ENCODE measurements around the gene SLC8A1. TPM values are rescaled to one million over a fixed set of nuclear protein-coding genes. Genes with fewer than 3 reads are reported as not detected.

Gene SLC8A1
- total RNA-seq, 2 experiments from 2014 or later, result 1.9 to 2.3 TPM

DNA sequence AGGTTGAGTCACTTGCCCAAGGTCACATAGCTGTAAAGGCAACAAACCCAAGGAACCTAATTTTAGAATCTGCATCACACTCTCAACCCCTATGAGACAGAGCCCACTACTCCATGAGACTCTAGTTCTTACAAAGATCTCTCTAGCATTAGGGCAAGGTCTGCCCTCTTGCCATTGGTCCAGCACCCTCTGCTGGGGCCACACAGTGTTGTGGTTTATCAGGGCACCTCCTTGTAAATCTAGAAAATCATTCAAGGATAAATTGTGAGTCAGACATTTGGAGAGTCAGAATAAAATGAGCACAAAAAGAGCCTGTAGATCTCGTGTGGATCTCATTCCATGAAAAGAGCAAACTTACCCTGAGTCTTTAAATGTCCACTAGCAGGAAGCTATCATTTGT, 91.2 kb downstream of the SLC8A1 start:
- H3K9me3 Mint-ChIP-seq (ENCODE audit: low read depth), result no peaks in the 10 kb centered on the region
- H3K27me3 Mint-ChIP-seq, result peaks cover 3% of the 10 kb centered on the region
- no peak overlapping the region for H3K27ac Mint-ChIP-seq
- POLR2A ChIA-PET, result no interaction called here
- no peak for ATAC-seq
- H3K4me1 Mint-ChIP-seq, result peaks cover 7% of the 10 kb centered on the region
- no peak overlapping the region for H3K4me3 Mint-ChIP-seq
- CTCF ChIA-PET, result no interaction called here
- H3K36me3 Mint-ChIP-seq (ENCODE audit: low read depth), result no peaks in the 10 kb centered on the region
- intact Hi-C loops (cut with DNase I, micrococcal nuclease), result no loop called here
- DNase-seq, result no peak

DNA sequence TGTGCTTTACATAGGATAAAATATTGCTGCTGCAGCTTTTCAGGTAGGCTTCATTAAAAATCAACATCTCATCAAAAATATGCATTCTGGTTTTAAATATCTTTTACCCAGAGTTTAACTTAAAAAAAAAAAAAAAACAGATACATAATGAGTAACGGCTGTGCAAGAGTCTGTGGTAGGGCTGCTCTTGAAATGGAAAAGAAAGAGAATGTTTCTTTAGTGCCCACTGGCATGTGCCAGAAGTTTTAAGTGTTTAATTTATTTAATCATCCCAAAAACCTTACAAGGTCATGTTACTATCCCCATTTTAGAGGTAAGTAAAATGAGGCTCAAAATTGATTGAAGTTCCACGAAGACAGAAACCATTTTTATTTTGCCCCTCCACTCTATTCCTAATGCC, 92.1 kb downstream of the SLC8A1 start:
- ATAC-seq (no peak), DNase-seq (no peak)
- H3K9me3 Mint-ChIP-seq (ENCODE audit: low read depth), result no peaks in the 10 kb centered on the region
- H3K4me1 Mint-ChIP-seq, result peaks cover 5% of the 10 kb centered on the region
- intact Hi-C loops (cut with DNase I, micrococcal nuclease), result no loop called here
- no peak overlapping the region for H3K4me3 Mint-ChIP-seq
- POLR2A ChIA-PET, result no interaction called here
- no peaks in the 10 kb centered on the region for H3K36me3 Mint-ChIP-seq (ENCODE audit: low read depth)
- H3K27ac Mint-ChIP-seq, result no peak overlapping the region
- peaks cover 3% of the 10 kb centered on the region for H3K27me3 Mint-ChIP-seq
- CTCF ChIA-PET, result no interaction called here

- ChIA-PET CTCF (interaction anchor here (0.5 kb wide), 1 partner anchor 443 kb away, joined by 3 read pairs; no protein-coding TSS in a partner anchor), POLR2A (no interaction called here)
- Mint-ChIP-seq H3K27ac (no peak overlapping the region), H3K27me3 (peaks cover 3% of the 10 kb centered on the region), H3K4me1 (peaks cover 3% of the 10 kb centered on the region), H3K9me3 (ENCODE audit: low read depth) (no peaks in the 10 kb centered on the region), H3K4me3 (no peak overlapping the region), H3K36me3 (ENCODE audit: low read depth) (no peaks in the 10 kb centered on the region)
- intact Hi-C loops (cut with DNase I, micrococcal nuclease), result no loop called here
- DNase-seq, result no peak
- ATAC-seq, result no peak
Measured at GRCh38 chr2:40358783-40359182, 93.1 kb downstream of the SLC8A1 start.

- Mint-ChIP-seq H3K27ac (no peak overlapping the region), H3K9me3 (ENCODE audit: low read depth) (no peaks in the 10 kb centered on the region), H3K36me3 (ENCODE audit: low read depth) (no peaks in the 10 kb centered on the region), H3K4me1 (peaks cover 3% of the 10 kb centered on the region), H3K4me3 (no peak overlapping the region), H3K27me3 (peaks cover 3% of the 10 kb centered on the region)
- intact Hi-C loops (cut with DNase I, micrococcal nuclease), result no loop called here
- DNase-seq (no peak), ATAC-seq (no peak)
- CTCF ChIA-PET, result interaction anchor here (0.7 kb wide), 1 partner anchor 17 kb away, joined by 3 read pairs; no protein-coding TSS in a partner anchor
- POLR2A ChIA-PET, result interaction anchor here (0.6 kb wide), 1 partner anchor 11 kb away, joined by 3 read pairs; no protein-coding TSS in a partner anchor
Measured at GRCh38 chr2:40357667-40358066, 94.2 kb downstream of the SLC8A1 start.

- ChIA-PET POLR2A (no interaction called here), CTCF (no interaction called here)
- intact Hi-C loops (cut with DNase I, micrococcal nuclease), result no loop called here
- H3K27me3 Mint-ChIP-seq, result peaks cover 3% of the 10 kb centered on the region
- no peaks in the 10 kb centered on the region for H3K36me3 Mint-ChIP-seq (ENCODE audit: low read depth)
- H3K27ac Mint-ChIP-seq, result no peak overlapping the region
- ATAC-seq (no peak), DNase-seq (no peak)
- no peaks in the 10 kb centered on the region for H3K9me3 Mint-ChIP-seq (ENCODE audit: low read depth)
- no peak overlapping the region for H3K4me3 Mint-ChIP-seq
- H3K4me1 Mint-ChIP-seq, result peaks cover 3% of the 10 kb centered on the region
Measured at GRCh38 chr2:40355451-40355850, 96.4 kb downstream of the SLC8A1 start.

GRCh38 chr2:40353231-40353630, 98.7 kb downstream of the SLC8A1 start:
- CTCF ChIA-PET, result interaction anchor here (1.1 kb wide), 1 partner anchor 10 kb away, joined by 4 read pairs; no protein-coding TSS in a partner anchor
- H3K27me3 Mint-ChIP-seq, result no peaks in the 10 kb centered on the region
- no peak overlapping the region for H3K4me3 Mint-ChIP-seq
- no peaks in the 10 kb centered on the region for H3K9me3 Mint-ChIP-seq (ENCODE audit: low read depth)
- DNase-seq (no peak), ATAC-seq (no peak)
- POLR2A ChIA-PET, result no interaction called here
- no peak overlapping the region for H3K27ac Mint-ChIP-seq
- intact Hi-C loops (cut with DNase I, micrococcal nuclease), result no loop called here
- H3K4me1 Mint-ChIP-seq, result no peaks in the 10 kb centered on the region
- H3K36me3 Mint-ChIP-seq (ENCODE audit: low read depth), result no peaks in the 10 kb centered on the region

DNA sequence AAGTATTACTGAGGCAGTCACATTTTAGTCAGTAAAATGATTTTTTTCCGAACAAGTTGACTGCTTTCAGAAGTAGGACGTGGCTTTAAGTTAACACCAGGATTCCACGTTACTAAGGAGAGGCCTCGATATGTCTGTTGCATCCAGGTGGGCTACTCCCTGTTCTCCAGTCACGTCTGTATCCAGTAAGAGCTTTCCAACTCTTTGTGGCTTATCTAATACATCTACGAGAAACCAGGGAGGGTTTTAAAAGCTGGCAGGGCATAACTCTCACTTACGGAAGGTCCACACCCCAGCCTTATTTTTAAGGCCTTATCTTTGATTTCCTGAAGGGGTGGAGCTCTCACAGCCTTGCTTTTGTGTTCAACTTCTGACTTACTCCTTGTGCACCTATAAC, 99.2 kb downstream of the SLC8A1 start:
- Mint-ChIP-seq H3K4me1 (no peaks in the 10 kb centered on the region), H3K36me3 (ENCODE audit: low read depth) (no peaks in the 10 kb centered on the region), H3K27me3 (no peaks in the 10 kb centered on the region), H3K4me3 (no peak overlapping the region), H3K9me3 (ENCODE audit: low read depth) (no peaks in the 10 kb centered on the region), H3K27ac (no peak overlapping the region)
- ATAC-seq, result no peak
- ChIA-PET POLR2A (no interaction called here), CTCF (interaction anchor here (1.1 kb wide), 1 partner anchor 11 kb away, joined by 4 read pairs; no protein-coding TSS in a partner anchor)
- DNase-seq, result no peak
- intact Hi-C loops (cut with DNase I, micrococcal nuclease), result no loop called here

- Mint-ChIP-seq H3K36me3 (ENCODE audit: low read depth) (no peaks in the 10 kb centered on the region), H3K4me1 (no peaks in the 10 kb centered on the region), H3K27me3 (no peaks in the 10 kb centered on the region), H3K4me3 (no peak overlapping the region), H3K9me3 (ENCODE audit: low read depth) (no peaks in the 10 kb centered on the region), H3K27ac (no peak overlapping the region)
- ChIA-PET CTCF (interaction anchor here (0.6 to 1.1 kb wide), 3 partner anchors 11 to 1747 kb away, joined by 3 to 4 read pairs (median 4); no protein-coding TSS in a partner anchor), POLR2A (no interaction called here)
- DNase-seq (no peak), ATAC-seq (no peak)
- intact Hi-C loops (cut with DNase I, micrococcal nuclease), result no loop called here
Measured at GRCh38 chr2:40352041-40352702, 99.7 kb downstream of the SLC8A1 start.

DNA sequence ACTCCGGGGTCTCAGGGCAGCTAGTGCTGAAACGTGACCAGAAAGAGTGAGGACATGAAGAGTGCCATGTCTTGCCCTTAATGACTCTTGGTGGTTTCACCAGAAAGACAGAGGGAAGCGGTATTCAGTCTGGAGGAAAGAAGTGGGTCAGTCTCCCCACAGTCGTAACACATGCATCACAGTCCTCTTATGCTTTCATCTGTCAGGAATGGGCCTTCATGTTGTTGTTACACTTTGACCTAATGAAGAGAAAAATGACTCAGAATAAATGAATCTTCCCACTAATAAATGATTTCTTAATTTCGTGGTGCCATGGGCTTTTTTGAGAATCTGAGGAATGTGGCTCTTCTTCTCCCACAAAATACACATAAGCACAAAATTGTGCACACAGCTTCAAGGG, 103.2 kb downstream of the SLC8A1 start:
- ATAC-seq (no peak), DNase-seq (no peak)
- CTCF ChIA-PET, result no interaction called here
- Mint-ChIP-seq H3K36me3 (ENCODE audit: low read depth) (no peaks in the 10 kb centered on the region), H3K27me3 (peaks cover 2% of the 10 kb centered on the region), H3K27ac (no peak overlapping the region), H3K4me1 (no peaks in the 10 kb centered on the region), H3K4me3 (no peak overlapping the region), H3K9me3 (ENCODE audit: low read depth) (no peaks in the 10 kb centered on the region)
- intact Hi-C loops (cut with DNase I, micrococcal nuclease), result no loop called here
- POLR2A ChIA-PET, result no interaction called here

DNA sequence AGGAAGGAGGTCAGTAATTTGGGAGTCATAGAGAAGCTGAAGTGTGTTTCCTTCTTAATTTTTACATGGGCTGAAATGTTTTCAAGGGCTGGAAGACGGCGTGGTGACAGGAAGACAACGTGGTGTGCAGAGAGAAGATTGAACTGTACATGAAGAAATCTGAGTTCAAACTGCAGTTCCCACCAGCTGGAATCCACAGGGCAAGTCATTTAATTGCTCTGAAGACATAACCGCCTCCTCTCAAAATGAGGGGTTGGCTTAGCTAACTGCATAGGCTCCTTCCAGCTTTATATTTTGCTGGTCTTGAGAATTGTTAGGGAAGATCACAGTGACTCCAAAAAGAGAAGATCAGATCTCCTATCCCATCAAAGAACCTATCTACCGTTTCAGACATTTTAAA, 103.9 kb downstream of the SLC8A1 start:
- intact Hi-C loops (cut with DNase I, micrococcal nuclease), result no loop called here
- ChIA-PET CTCF (no interaction called here), POLR2A (no interaction called here)
- Mint-ChIP-seq H3K27ac (no peak overlapping the region), H3K27me3 (peaks cover 2% of the 10 kb centered on the region), H3K9me3 (ENCODE audit: low read depth) (no peaks in the 10 kb centered on the region), H3K36me3 (ENCODE audit: low read depth) (no peaks in the 10 kb centered on the region), H3K4me3 (no peak overlapping the region), H3K4me1 (no peaks in the 10 kb centered on the region)
- no peak for ATAC-seq
- no peak for DNase-seq

GRCh38 chr2:40346535-40347354, 105.1 kb downstream of the SLC8A1 start:
- Mint-ChIP-seq H3K27ac (no peak overlapping the region), H3K36me3 (ENCODE audit: low read depth) (no peaks in the 10 kb centered on the region), H3K27me3 (peaks cover 2% of the 10 kb centered on the region), H3K9me3 (ENCODE audit: low read depth) (no peaks in the 10 kb centered on the region), H3K4me1 (no peaks in the 10 kb centered on the region), H3K4me3 (no peak overlapping the region)
- no peak for ATAC-seq
- intact Hi-C loops (cut with DNase I, micrococcal nuclease), result no loop called here
- POLR2A ChIA-PET, result interaction anchor here (0.7 kb wide), 1 partner anchor 11 kb away, joined by 3 read pairs; no protein-coding TSS in a partner anchor
- CTCF ChIA-PET, result no interaction called here
- DNase-seq, result no peak

- H3K27ac Mint-ChIP-seq, result no peak overlapping the region
- POLR2A ChIA-PET, result no interaction called here
- H3K36me3 Mint-ChIP-seq (ENCODE audit: low read depth), result no peaks in the 10 kb centered on the region
- peaks cover 2% of the 10 kb centered on the region for H3K27me3 Mint-ChIP-seq
- intact Hi-C loops (cut with DNase I, micrococcal nuclease), result no loop called here
- no peak overlapping the region for H3K4me3 Mint-ChIP-seq
- no peaks in the 10 kb centered on the region for H3K4me1 Mint-ChIP-seq
- no peaks in the 10 kb centered on the region for H3K9me3 Mint-ChIP-seq (ENCODE audit: low read depth)
- DNase-seq (no peak), ATAC-seq (no peak)
- CTCF ChIA-PET, result interaction anchor here (0.5 kb wide), 1 partner anchor 145 kb away, joined by 3 read pairs; no protein-coding TSS in a partner anchor
Measured at GRCh38 chr2:40344364-40344763, 107.5 kb downstream of the SLC8A1 start.

Measured in activated CD4-positive, alpha-beta T cell treated with anti-CD3 and anti-CD28 coated beads for 36 hours (primary cell).